OCI-LY7 (cell line): ENCODE data around the gene TNP2. TPM values are rescaled to one million over a fixed set of nuclear protein-coding genes. Genes with fewer than 3 reads are reported as not detected.

ENCODE experiments used
- BruUV-seq: library from RNA; stranded (reverse); fragments of 400-500 nt; replicated peaks from 2 replicates; lab custom pipeline; 2021; lab: Mats Ljungman, UMichigan
- CTCF ChIA-PET: fragments of 300-600 bp; sonication (Branson Sonifier 250); formaldehyde crosslinking; loops from one replicate; lab custom pipeline; 2022; ENCODE audit warnings: antibody characterized with exemption; ENCODE audit not compliant: unreplicated experiment; lab: Charles Lee
- POLR2A ChIA-PET: fragments of 300-600 bp; sonication (Branson Sonifier 250); formaldehyde crosslinking; loops from one replicate; lab custom pipeline; 2022; ENCODE audit warnings: antibody characterized with exemption; lab: Charles Lee
- DNase-seq: peaks from one replicate; pipeline ENCODE4 v3.0.0-alpha.2; 2015; ENCODE audit warnings: low spot score
- H2AFZ ChIP-seq: fragments of 200-600 bp; sonication (generic), shearing (Covaris generic); 2 replicates; pipeline ENCODE4 v1.6.1; 2014; ENCODE audit warnings: mild to moderate bottlenecking, antibody characterized with exemption, low read length, moderate library complexity
- H3K27ac ChIP-seq: fragments of 200-600 bp; sonication (generic); 2 replicates; pipeline ENCODE4 v1.5.1; 2014; ENCODE audit warnings: mixed run types, low read depth, mild to moderate bottlenecking, moderate library complexity, low read length, inconsistent platforms; ENCODE audit not compliant: poor library complexity, severe bottlenecking
- H3K36me3 ChIP-seq: fragments of 200-600 bp; sonication (generic); 2 replicates; pipeline ENCODE4 v1.6.1; 2014; ENCODE audit warnings: mild to moderate bottlenecking, antibody characterized with exemption, low read length, moderate library complexity, mixed read lengths; ENCODE audit not compliant: insufficient read depth
- H3K4me1 ChIP-seq: fragments of 200-600 bp; sonication (generic); 2 replicates; pipeline ENCODE4 v1.5.1; 2014; ENCODE audit warnings: mild to moderate bottlenecking, low read length; ENCODE audit not compliant: insufficient read depth, poor library complexity, severe bottlenecking
- H3K4me2 ChIP-seq: fragments of 200-600 bp; sonication (generic); 2 replicates; pipeline ENCODE4 v1.6.1; 2014; ENCODE audit warnings: mild to moderate bottlenecking, low read length
- H3K4me3 ChIP-seq: fragments of 200-600 bp; sonication (generic); 2 replicates; pipeline ENCODE4 v1.5.1; 2014; ENCODE audit warnings: mild to moderate bottlenecking, low read depth, low read length; ENCODE audit not compliant: poor library complexity, severe bottlenecking
- H3K79me2 ChIP-seq: fragments of 200-600 bp; sonication (generic); 2 replicates; pipeline ENCODE4 v1.6.1; 2016; ENCODE audit warnings: low read depth, mild to moderate bottlenecking, low read length, moderate library complexity, mixed read lengths; ENCODE audit not compliant: insufficient read depth
- H3K9me2 ChIP-seq: fragments of 200-600 bp; sonication (generic); 2 replicates; pipeline ENCODE4 v1.6.1; 2016; ENCODE audit warnings: mild to moderate bottlenecking, low read length, mixed read lengths; ENCODE audit not compliant: insufficient read depth
- H3K9me3 ChIP-seq: fragments of 200-600 bp; sonication (generic); 2 replicates; pipeline ENCODE4 v1.6.1; 2014; ENCODE audit warnings: mild to moderate bottlenecking, mixed run types, low read length, mixed read lengths
- H4K20me1 ChIP-seq: fragments of 200-600 bp; sonication (generic); 2 replicates; pipeline ENCODE4 v1.6.1; 2014; ENCODE audit warnings: mild to moderate bottlenecking, antibody characterized with exemption, low read length, moderate library complexity, mixed read lengths; ENCODE audit not compliant: insufficient read depth
- EZH2phosphoT487 ChIP-seq: fragments of 200-600 bp; sonication (generic); IDR thresholded peaks from 2 replicates; pipeline ENCODE4 v1.6.1; 2018; ENCODE audit warnings: low read depth, borderline replicate concordance, mild to moderate bottlenecking, mixed run types, antibody characterized with exemption, low read length, moderate library complexity, mixed read lengths
- intact Hi-C: fragments of 100-400 bp; cut with micrococcal nuclease; formaldehyde crosslinking; loops from one replicate; pipeline ENCODE4 v1.10.0; 2022; ENCODE audit not compliant: unreplicated experiment
- total RNA-seq, 2 experiments: library from RNA; depleted of rRNA in 1 of 2; stranded (reverse); fragments of >200 nt in 1 of 2; shearing (Covaris generic) in 1 of 2; gene quantifications; 2 replicates each; pipeline ENCODE4 v1.2.3, GENCODE V29; 2014 to 2022
- TF ChIP-seq, protein P1 (sequence below): fragments of 200-600 bp; sonication (generic); conservative IDR thresholded peaks from 2 replicates; pipeline ENCODE4 v1.5.1; 2014; ENCODE audit warnings: mild to moderate bottlenecking, antibody characterized with exemption, low read length, moderate library complexity, mixed read lengths

The TNP2 gene
- total RNA-seq, 2 experiments from 2014 or later = not detected

DNA sequence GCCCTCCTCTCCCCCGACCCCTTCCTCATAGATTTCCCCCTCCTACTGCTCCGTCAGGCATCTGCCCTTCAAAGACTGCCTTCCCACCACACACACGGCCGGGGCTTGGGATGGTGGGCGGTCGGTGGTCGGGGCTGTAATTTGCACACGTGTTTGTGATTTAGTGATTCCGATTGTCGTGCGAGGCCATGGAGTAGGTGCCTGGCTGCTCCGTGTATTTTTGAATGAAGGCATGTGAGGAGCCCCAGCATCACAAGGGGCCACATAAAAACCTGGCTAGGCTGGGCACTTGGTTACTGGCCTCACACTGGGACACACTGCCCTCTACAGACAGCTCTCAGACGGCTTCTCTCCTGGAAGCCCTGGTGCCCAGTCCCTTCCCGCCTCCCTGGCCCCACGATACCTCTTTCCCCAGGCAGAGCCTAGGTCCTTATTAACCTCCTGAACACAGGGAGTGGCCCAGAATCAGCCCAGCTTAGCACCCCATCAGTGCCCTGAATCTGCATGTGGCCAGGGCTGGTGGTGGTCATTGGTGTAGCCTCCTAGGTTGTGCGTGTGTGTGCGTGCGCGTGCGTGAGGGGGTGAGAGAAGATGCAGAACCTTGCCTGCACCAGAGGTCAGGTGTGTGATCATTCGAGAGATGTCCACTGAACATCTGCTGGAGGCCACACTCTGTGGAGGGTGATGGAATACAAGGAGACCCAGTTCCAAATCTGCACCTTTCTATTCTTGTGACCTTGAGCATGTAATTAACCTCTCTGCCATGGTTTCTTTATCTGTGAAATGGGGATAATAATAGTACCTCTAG is 11.8 kb downstream of the TNP2 start:
- CTCF ChIA-PET = no interaction called here
- POLR2A ChIA-PET = interaction anchor here (0.6 to 2.7 kb wide), 6 partner anchors 20 to 139 kb away, joined by 3 to 20 read pairs (median 6); no protein-coding TSS in a partner anchor
- intact Hi-C loops = loop anchor here (1.0 to 2.0 kb wide), 2 partner anchors 40 to 285 kb away; no protein-coding TSS in a partner anchor
- H3K36me3 ChIP-seq = peaks cover 34% of the 10 kb centered on the region
- peak overlapping the region; percentile 95 for H3K4me3 ChIP-seq
- peak overlapping the region; percentile 56 for H3K27ac ChIP-seq
- no peak overlapping the region for H2AFZ ChIP-seq
- H3K4me2 ChIP-seq = peak overlapping the region; percentile 79
- DNase-seq = peak; percentile 74
- no peaks in the 10 kb centered on the region for H3K9me3 ChIP-seq
- TF ChIP-seq, protein P1, sequence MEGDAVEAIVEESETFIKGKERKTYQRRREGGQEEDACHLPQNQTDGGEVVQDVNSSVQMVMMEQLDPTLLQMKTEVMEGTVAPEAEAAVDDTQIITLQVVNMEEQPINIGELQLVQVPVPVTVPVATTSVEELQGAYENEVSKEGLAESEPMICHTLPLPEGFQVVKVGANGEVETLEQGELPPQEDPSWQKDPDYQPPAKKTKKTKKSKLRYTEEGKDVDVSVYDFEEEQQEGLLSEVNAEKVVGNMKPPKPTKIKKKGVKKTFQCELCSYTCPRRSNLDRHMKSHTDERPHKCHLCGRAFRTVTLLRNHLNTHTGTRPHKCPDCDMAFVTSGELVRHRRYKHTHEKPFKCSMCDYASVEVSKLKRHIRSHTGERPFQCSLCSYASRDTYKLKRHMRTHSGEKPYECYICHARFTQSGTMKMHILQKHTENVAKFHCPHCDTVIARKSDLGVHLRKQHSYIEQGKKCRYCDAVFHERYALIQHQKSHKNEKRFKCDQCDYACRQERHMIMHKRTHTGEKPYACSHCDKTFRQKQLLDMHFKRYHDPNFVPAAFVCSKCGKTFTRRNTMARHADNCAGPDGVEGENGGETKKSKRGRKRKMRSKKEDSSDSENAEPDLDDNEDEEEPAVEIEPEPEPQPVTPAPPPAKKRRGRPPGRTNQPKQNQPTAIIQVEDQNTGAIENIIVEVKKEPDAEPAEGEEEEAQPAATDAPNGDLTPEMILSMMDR = peak; percentile 79
- TF ChIP-seq EZH2phosphoT487 = no peak
- peaks cover 25% of the 10 kb centered on the region for H4K20me1 ChIP-seq
- H3K9me2 ChIP-seq = no peaks in the 10 kb centered on the region
- H3K79me2 ChIP-seq = peaks cover 34% of the 10 kb centered on the region
- H3K4me1 ChIP-seq = peaks cover 46% of the 10 kb centered on the region
- BruUV-seq = no TSS peak

DNA sequence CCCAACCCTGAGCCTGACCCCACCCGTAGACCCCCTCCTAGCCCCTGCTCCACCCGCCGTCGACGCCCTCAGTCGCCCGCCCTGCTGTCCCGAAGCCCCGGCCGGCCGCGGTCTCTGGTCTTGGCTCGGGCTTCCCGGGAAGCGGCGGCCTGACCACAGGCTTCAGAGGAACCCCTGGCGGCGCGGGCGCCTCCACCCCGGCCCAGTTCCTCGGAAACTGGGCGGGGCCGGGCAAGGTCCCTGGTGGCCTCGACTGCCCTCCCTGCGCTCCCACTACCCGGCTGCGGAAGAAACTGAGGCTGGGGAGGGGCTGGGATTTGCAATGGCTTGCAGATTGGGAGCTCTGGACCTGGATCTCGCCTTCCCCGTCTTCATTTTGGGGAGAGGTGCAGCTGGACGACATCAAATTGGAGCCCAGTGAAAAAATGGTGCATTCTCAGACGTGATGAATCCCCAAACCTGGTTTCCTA is 12.4 kb downstream of the TNP2 start:
- TSS peak; percentile 67 for BruUV-seq
- H3K27ac ChIP-seq = peak overlapping the region; percentile 56
- peaks cover 34% of the 10 kb centered on the region for H3K79me2 ChIP-seq
- no peak for DNase-seq
- peaks cover 25% of the 10 kb centered on the region for H4K20me1 ChIP-seq
- ChIA-PET POLR2A (interaction anchor here (0.6 to 3.2 kb wide), 11 partner anchors 14 to 307 kb away, joined by 3 to 20 read pairs (median 6); no protein-coding TSS in a partner anchor), CTCF (interaction anchor here (0.5 kb wide), 1 partner anchor 76 kb away, joined by 8 read pairs; no protein-coding TSS in a partner anchor)
- H3K9me2 ChIP-seq = no peaks in the 10 kb centered on the region
- H3K4me2 ChIP-seq = peak overlapping the region; percentile 79
- peaks cover 40% of the 10 kb centered on the region for H3K36me3 ChIP-seq
- H3K4me1 ChIP-seq = peaks cover 52% of the 10 kb centered on the region
- H2AFZ ChIP-seq = no peak overlapping the region
- no peaks in the 10 kb centered on the region for H3K9me3 ChIP-seq
- peak overlapping the region; percentile 95 for H3K4me3 ChIP-seq
- intact Hi-C loops = loop anchor here (1.0 to 2.0 kb wide), 5 partner anchors 38 to 284 kb away; partner anchors contain the start of gene RMI2
- TF ChIP-seq, protein P1 = no peak
- no peak for TF ChIP-seq EZH2phosphoT487
